Large intestine (tissue), 3 donors: ENCODE measurements around the gene CCNA1. TPM values are rescaled to one million over a fixed set of nuclear protein-coding genes. Genes with fewer than 3 reads are reported as not detected.

Experiments used
- DNase-seq, 2 donors: peaks; one replicate each; pipeline versions ENCODE4 v3.0.0 to v3.0.0-alpha.2; 2013
- H3K27ac ChIP-seq: one replicate; pipeline ENCODE4 v1.5.1; 2013; ENCODE audit warnings: low read length
- H3K27me3 ChIP-seq: 2 replicates; pipeline ENCODE4 v1.6.1; 2013; ENCODE audit warnings: low read length; ENCODE audit not compliant: control insufficient read depth, insufficient read depth
- H3K36me3 ChIP-seq: 2 replicates; pipeline ENCODE4 v1.6.1; 2013; ENCODE audit warnings: low read length; ENCODE audit not compliant: control insufficient read depth, insufficient read depth
- H3K4me1 ChIP-seq: one replicate; pipeline ENCODE4 v1.6.1; 2013; ENCODE audit warnings: low read length; ENCODE audit not compliant: control insufficient read depth, insufficient read depth
- H3K4me3 ChIP-seq: one replicate; pipeline ENCODE4 v1.5.1; 2013; ENCODE audit warnings: low read length
- H3K9me3 ChIP-seq: one replicate; pipeline ENCODE4 v1.6.1; 2013; ENCODE audit warnings: mild to moderate bottlenecking, low read depth, low read length, moderate library complexity; ENCODE audit not compliant: control insufficient read depth
- WGBS: methylation state at CpG from one replicate; pipeline ENCODE4 v1.1.5; 2013; ENCODE audit warnings: low lambda C conversion rate; ENCODE audit not compliant: insufficient coverage; 5-methylcytosine and 5-hydroxymethylcytosine counted together
- polyA plus RNA-seq: library from polyadenylated mRNA; unstranded; fragments of 120-200 nt; gene quantifications from one replicate; pipeline ENCODE4 v1.2.1, GENCODE V29; 2013

CCNA1 gene
- polyA plus RNA-seq, 1 donor = 1.5 TPM

GRCh38 chr13:36421447-36421846 lies 10.8 kb upstream of the CCNA1 start:
- Histone ChIP-seq H3K27me3 (peaks cover 8% of the 10 kb centered on the region), H3K27ac (no peak overlapping the region), H3K9me3 (no peaks in the 10 kb centered on the region), H3K4me1 (peaks cover 7% of the 10 kb centered on the region), H3K36me3 (no peaks in the 10 kb centered on the region), H3K4me3 (no peak overlapping the region)
- no peak for DNase-seq

- Histone ChIP-seq H3K4me3 (no peak overlapping the region), H3K27me3 (peaks cover 45% of the 10 kb centered on the region), H3K4me1 (peaks cover 8% of the 10 kb centered on the region), H3K36me3 (no peaks in the 10 kb centered on the region), H3K27ac (no peak overlapping the region), H3K9me3 (peaks cover 4% of the 10 kb centered on the region)
- DNase-seq = no peak
- 75% methylated on average over 1 of the region's 2 CpGs for WGBS
Observed at GRCh38 chr13:36428086-36428485, 4.2 kb upstream of the CCNA1 start.

- Histone ChIP-seq H3K27me3 (peaks cover 58% of the 10 kb centered on the region), H3K36me3 (no peaks in the 10 kb centered on the region), H3K27ac (no peak overlapping the region), H3K4me1 (peaks cover 8% of the 10 kb centered on the region), H3K9me3 (peaks cover 4% of the 10 kb centered on the region), H3K4me3 (no peak overlapping the region)
- no CpG with 5 or more reads among the region's 34 CpGs for WGBS
- DNase-seq = no peak
Observed at GRCh38 chr13:36430247-36431203, 1.8 kb upstream of the CCNA1 start.

- no CpG with 5 or more reads among the region's 85 CpGs for WGBS
- H3K4me1 ChIP-seq = peaks cover 8% of the 10 kb centered on the region
- H3K27me3 ChIP-seq = peaks cover 62% of the 10 kb centered on the region
- no peak for DNase-seq
- no peak overlapping the region for H3K27ac ChIP-seq
- H3K36me3 ChIP-seq = no peaks in the 10 kb centered on the region
- H3K4me3 ChIP-seq = peak overlapping the region; percentile 6
- peaks cover 4% of the 10 kb centered on the region for H3K9me3 ChIP-seq
Observed at GRCh38 chr13:36431204-36432105, 840 bp upstream of the CCNA1 start.

GRCh38 chr13:36436811-36437210 lies 4.5 kb downstream of the CCNA1 start:
- Histone ChIP-seq H3K9me3 (no peaks in the 10 kb centered on the region), H3K27ac (no peak overlapping the region), H3K4me1 (no peaks in the 10 kb centered on the region), H3K4me3 (no peak overlapping the region), H3K27me3 (peaks cover 34% of the 10 kb centered on the region), H3K36me3 (no peaks in the 10 kb centered on the region)
- 60% methylated on average over 1 of the region's 4 CpGs for WGBS
- DNase-seq = no peak

- WGBS = 100% methylated on average over 1 of the region's 6 CpGs
Observed at GRCh38 chr13:36438594-36439483, 6.5 kb downstream of the CCNA1 start.

GRCh38 chr13:36445278-36445677 lies 13.0 kb downstream of the CCNA1 start:
- H3K4me3 ChIP-seq = no peak overlapping the region
- WGBS = 92% methylated on average over 2 of the region's 5 CpGs
- H3K27ac ChIP-seq = no peak overlapping the region

More at GRCh38 chr13:36438594-36439483, 6.5 kb downstream of the CCNA1 start:
- H3K36me3 ChIP-seq = no peaks in the 10 kb centered on the region
- DNase-seq = no peak
- no peak overlapping the region for H3K4me3 ChIP-seq
- H3K9me3 ChIP-seq = no peaks in the 10 kb centered on the region
- peaks cover 18% of the 10 kb centered on the region for H3K27me3 ChIP-seq
- H3K27ac ChIP-seq = no peak overlapping the region
- no peaks in the 10 kb centered on the region for H3K4me1 ChIP-seq

GRCh38 chr13:36445891-36446351 lies 13.6 kb downstream of the CCNA1 start:
- WGBS = 100% methylated on average over 1 of the region's 2 CpGs
- Histone ChIP-seq H3K4me1 (no peaks in the 10 kb centered on the region), H3K4me3 (no peak overlapping the region), H3K27me3 (peaks cover 3% of the 10 kb centered on the region), H3K9me3 (no peaks in the 10 kb centered on the region), H3K36me3 (no peaks in the 10 kb centered on the region), H3K27ac (no peak overlapping the region)
- DNase-seq = no peak

More at GRCh38 chr13:36445278-36445677, 13.0 kb downstream of the CCNA1 start:
- Histone ChIP-seq H3K36me3 (no peaks in the 10 kb centered on the region), H3K4me1 (no peaks in the 10 kb centered on the region), H3K27me3 (peaks cover 3% of the 10 kb centered on the region), H3K9me3 (no peaks in the 10 kb centered on the region)
- DNase-seq = no peak

GRCh38 chr13:36447501-36447900 lies 15.2 kb downstream of the CCNA1 start:
- DNase-seq = no peak
- no CpG with 5 or more reads among the region's 7 CpGs for WGBS
- Histone ChIP-seq H3K4me1 (no peaks in the 10 kb centered on the region), H3K9me3 (no peaks in the 10 kb centered on the region), H3K27ac (no peak overlapping the region), H3K36me3 (no peaks in the 10 kb centered on the region), H3K27me3 (no peaks in the 10 kb centered on the region), H3K4me3 (no peak overlapping the region)
